GM19099 (cell line): ENCODE data around the gene IMP3.

Source experiments
- POLR2A ChIP-seq: IDR thresholded peaks from 3 replicates; pipeline ENCODE4 v1.6.1; 2011; ENCODE audit warnings: low read depth; ENCODE audit not compliant: insufficient read length; ENCODE audit errors: extremely low read depth

IMP3 gene, protein sequence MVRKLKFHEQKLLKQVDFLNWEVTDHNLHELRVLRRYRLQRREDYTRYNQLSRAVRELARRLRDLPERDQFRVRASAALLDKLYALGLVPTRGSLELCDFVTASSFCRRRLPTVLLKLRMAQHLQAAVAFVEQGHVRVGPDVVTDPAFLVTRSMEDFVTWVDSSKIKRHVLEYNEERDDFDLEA

DNA sequence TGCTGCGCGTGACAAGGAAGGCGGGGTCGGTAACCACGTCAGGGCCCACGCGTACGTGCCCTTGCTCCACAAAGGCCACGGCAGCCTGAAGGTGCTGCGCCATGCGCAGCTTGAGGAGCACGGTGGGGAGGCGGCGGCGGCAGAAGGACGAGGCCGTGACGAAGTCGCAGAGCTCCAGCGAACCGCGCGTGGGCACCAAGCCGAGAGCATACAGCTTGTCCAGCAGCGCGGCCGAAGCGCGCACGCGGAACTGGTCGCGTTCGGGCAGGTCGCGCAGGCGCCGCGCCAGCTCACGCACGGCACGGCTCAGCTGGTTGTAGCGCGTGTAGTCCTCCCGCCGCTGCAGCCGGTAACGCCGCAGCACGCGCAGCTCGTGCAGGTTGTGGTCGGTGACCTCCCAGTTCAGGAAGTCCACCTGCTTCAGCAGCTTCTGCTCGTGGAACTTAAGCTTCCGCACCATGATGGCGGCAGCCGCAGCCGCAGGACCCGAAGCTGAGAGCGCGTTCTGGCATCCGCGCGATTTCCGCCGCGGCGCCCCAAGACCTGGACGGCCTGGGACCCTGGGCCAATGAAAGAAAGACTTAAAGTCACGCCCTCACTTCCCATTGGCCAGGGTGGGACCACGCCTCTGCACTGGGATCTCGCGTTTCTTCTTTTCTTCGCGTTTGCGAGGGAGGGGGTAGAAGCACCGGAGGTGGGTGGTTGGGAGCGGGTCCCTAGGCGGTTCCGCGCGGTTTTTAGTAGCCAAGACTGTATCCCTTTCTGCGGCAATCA, at the start of gene IMP3:
TSS of gene IMP3 (minus strand) at position 516 of the 774 bp plus-strand sequence. CDS start at position 460, 56 bp downstream.
- peak; percentile 98 for TF ChIP-seq POLR2A

DNA sequence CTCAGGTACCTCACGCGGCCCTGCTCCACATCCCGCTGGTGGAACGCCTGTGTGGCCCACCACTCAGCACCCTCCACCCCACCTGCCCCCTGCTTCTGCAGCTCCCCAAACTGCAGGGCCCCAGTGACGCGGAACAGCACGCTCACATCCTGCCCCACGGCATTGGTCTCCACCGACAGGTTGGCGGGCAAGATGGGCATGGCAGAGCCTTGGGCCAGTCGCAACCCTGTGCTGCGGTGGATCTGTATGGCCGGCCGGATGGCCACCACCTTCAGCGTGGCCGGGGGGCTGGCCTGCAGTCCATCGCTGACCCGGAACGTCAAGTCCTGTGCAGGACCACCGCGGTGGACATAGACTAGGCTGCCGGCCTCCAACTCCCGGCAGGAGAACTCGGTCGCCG, 48.8 kb upstream of the IMP3 start:
- no peak for TF ChIP-seq POLR2A

DNA sequence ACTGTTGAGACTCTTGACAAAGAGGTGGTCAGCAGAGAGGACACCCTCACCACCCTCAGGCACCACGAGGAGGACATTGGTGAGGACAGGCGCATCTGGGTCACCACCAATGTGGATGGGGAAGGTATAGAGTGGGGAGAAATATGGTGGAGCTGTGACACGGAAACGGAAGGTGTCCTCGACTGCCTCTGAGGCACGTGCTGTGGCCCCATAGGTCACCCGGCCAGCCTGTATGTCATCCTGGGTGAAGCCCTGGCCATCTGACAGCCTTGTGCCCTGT, 48.2 kb upstream of the IMP3 start:
- no peak for TF ChIP-seq POLR2A

DNA sequence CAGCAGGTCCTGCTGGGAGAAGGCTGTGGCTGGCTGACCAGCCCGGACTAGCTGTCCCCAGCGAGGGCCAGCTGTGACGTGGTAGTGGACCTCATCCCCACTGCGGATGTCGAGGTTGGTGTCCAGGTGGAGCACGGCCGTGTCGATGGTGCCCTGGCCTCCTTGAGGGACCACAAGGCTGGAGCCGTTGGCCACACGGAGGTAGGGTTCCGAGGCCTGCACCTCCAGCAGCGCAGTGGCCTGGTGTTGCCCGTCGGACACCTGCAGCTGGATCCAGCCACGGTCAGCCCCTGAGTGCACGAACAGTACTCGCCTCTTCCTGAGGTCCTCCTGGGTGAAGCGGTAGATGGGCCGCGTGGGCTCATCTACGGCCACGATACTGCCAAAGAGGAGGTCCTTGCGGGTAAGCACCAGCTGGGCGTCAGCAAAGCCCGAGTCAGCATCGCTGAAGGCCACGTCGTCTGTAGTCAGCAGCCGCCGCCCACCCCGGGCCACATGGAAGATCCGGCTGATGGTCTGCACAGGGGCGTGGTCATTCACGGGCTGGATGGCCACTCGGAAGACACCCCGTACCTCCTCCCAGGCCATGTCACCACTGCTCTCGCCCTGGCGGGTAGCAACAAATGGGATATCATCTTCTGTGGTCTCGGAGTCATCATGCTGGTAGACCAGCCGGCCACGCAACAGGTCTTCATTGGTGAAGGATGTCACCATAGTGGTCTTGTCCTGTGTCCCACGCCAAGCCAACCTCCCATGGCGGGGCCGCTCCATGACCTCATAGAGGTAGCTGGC, 47.7 kb upstream of the IMP3 start:
- TF ChIP-seq POLR2A: no peak

DNA sequence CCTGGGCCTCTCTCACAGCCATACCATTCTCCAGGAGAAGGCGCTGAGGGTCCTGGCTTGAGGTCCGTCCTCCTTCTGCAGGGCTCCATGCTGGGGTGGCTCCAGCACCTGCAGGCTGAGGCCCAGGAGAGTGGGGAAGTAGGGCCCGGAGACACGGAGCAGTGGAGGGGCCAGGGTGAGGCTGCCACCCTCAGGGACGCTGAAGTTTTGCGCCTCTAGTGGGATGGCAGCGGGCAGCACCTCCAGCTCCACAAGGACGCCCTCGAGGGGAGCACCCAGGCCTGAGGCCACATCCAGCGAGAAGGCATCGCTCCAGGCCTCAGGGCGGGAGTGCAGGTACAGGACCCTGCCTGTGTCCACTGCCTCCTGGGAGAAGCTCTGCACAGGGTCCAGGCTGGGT, 45.2 kb upstream of the IMP3 start:
- no peak for TF ChIP-seq POLR2A

DNA sequence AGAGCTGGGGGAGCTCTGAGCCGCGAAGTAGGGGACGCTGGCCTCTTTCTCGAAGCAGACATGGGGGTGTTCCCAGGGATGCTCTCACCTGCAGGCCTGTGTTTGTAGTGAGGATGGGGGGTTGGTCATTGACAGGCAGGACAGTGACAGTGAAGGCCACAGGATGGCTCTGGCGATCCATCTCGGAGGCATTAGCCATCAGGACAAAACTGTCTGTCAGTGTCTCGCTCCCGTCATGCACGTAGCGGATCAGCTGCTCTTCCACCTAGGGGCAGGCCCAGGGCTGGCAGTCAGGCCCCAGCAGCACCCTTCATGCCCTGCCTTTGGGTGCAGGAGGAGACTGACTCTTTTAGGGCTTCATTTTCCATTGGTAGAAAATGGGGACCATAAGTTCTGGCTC, 44.6 kb upstream of the IMP3 start:
- TF ChIP-seq POLR2A: no peak

DNA sequence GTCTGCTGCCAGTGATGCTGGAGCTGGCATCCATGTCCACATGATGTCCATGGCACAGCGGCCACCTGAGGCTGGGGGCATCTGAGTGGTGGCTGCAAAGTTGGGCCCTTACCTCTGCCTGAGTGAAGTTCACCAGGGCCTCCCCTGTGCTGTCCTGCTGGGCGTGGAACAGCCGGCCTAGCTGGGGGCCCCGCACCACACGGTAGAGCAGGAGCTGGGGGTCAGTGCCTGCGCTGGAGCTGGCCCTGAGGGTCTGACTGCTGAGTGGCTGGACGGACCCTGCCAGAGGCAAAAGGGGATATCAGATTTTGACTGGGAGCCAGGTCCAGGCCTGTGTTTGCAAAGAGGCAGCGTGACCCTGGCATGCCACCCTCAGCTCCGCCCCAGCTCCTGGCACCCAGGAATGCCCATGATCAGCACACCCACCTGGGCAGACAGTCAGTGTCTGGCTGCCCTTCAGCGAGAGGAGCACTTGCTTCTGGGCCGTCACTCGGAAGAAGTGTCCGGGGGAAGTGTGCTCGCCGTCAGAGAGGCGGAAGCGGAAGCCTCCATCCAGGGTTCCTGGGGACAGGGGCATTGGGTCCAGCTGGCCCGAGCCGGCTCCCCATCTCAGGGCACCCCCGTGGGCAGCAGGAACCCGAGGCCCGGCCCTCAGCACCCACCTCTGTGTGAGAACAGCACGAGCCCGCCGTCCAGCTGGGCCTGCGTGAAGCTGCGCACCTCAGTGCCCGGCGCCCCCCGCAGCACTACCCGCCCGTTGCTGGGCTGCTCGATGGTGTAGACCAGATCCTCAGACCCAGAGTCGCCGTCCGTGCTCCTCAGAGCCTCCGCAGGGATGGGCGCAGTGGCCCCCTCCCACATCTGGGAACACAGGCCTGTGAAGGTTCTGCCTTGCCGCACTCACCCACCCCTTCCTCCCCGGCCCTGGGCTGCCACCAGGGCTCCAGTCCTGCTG, 42.4 kb upstream of the IMP3 start:
- no peak for TF ChIP-seq POLR2A

DNA sequence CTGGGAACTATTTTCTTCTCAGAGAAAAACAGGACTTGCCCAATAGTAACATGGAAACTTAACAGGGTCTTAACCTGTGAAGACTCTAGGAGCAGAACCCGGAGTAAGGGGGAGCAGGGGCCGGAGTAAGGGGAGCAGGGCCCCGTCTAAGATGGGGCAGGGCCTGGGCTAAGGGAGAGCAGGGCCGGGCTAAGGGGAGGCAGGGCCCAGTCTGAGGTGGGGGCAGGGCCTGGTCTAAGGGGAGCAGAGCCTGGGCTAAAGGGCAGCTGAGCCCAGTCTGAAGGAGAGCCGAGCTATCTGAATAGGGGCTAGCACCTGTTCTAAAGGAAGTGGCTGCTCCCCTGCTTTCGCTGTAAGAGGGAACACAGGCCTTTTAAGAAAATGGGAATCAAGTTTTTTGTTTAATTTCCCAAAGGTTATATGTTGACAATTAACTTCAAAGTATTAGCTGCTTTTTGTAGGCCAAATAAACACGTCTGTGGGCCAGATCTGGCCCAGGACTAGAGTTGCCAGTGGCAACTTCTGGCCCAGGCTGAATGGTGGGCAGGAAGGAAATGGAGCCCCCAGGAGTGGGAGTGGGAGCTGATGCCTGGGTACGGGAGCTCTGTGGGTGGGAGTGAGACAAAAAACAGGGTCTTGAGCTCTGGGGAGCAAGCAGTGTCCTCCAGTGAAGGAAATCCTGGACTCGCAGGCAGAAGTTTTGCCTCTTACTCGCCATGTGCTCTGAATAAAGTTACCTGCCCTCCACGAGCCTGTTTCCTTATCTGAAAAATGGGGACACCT, 40.2 kb upstream of the IMP3 start:
- TF ChIP-seq POLR2A: no peak

DNA sequence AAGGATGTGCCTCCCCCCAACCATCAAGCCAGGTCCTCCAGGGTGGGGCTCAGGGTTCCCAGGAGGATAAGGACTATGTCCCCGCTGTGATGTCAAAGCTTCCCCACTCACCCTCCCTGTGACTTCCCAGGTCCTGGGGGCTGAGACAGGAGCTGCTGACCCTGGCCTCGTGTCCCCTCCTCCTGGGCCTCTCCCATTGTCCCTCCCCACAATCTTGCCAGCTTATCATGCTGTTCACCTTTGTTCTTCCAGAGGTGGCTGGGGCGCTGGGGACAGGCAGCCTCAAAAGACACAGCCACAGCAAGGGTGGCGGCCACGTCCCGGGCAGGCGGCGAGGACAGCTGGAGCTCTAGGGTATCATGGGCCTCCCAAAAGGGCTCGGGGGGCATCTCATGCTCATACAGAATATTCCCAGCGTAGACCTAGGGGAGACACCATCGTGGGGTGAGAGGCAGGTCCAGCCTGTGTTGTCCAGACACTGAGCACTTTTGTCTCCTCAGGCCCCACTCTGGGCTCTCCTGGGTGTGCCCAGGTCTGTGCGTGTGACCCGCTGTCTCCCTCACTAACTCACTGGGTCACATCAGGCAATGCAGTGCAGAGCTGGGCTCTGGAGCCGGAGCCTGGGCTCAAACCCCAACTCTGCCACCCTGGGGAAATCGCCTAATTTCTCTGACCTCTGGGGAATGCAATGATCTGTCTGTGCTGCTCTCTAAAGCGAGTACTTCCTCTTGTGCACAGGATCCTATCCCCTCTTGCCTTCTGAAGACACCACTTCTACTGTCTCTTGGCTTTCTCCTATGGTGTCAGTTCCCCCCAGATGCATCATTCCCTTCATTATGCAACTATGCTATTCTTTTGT, 37.7 kb upstream of the IMP3 start:
- no peak for TF ChIP-seq POLR2A

DNA sequence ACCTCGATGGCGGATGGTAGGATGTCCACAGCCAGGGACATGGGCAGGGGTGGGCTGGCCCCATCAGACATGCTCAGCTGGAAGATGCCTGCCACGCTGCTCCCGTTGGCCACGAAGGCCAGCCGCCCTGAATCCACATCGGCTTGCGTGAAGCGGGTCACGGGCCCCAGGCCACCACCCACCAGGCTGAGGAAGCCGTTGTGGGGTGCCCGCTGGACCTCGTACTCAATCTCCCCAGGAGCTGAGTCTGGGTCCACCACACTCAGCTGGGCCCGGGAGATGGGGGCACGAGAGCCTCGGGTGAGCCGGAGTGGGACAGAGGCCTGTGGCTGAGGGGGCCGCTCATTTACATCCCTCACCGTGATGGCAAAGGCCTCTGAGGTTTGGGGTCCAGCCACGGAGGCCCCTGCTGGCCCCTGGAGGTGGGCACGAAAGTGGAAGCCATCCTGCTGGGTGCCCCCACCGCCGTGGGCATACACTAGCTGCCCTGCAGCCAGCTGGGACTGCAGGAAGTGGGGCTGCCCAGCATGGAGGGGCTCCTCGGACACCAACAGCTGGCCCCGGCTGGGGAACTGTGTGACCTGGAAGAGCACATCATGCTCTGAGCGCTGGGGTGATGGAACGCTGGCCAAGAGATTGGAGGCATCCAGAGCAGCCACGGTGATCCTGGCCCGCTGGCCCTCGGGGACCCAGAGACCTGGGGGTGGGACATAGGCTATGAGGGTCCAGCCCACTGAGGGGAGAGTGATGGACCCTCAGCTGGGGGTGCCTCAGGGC, 36.9 kb upstream of the IMP3 start:
- no peak for TF ChIP-seq POLR2A

DNA sequence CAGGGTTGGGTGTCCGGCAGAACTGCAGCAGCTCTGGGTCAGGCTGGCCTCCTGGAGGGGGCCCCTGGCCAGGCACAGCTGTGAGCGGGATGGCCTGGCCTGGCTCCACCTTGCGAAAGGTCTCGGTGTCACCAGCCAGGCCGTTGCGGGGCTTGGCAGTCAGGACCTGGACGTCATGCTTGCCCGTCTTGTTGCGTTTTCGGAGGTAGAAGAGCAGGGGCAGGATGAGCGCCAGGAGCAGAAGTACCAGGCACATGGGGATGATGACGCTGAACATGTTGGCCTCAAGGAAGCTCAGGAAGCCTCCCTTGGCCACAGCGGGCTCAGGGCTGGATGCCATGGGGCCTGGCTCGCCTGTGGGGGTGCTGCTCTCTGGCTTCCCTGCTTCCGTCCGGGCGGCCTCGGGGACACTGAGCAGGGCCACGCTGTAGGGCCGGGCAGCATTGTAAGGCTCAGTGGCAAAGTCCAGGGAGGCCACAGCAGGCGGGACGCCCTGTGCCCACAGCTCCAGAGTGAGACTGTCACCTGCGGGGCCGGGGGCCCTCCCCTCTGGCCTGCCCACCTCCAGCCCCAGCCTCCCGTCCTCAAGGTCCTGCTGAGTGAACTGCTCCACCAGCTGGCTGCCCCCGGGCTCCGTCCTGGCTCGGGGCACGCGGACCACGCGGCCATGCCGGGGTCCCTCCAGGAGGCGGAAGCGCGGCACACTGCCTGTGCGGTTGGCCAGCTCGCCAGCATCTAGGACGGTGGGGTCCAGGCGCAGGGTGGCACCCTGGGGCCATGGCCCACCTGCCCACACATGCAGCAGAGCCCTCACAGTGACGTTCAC, 35.8 kb upstream of the IMP3 start:
- TF ChIP-seq POLR2A: no peak

DNA sequence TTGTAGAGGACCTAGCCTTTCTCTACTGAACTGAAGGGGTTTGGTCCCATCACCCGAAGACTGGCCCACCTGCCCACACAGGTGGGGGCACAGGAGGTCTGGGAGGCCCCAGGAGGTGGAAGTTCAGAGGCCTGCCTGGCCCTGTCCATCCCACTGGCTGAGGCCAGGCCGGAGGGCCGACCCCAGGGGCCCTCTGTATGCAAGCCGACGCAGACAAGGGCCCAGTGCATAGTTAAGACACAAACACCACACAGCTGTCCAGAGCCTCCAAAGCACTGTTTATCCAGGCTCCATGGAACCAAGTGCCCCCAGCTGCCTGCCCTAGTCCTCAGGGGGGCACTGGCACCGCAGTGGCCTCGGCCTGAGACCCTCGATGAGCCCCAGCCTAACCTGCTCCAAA, 34.3 kb upstream of the IMP3 start:
- TF ChIP-seq POLR2A: no peak
